Left kidney (tissue), 2 donors: ENCODE measurements around the gene FAM217A. TPM values are rescaled to one million over a fixed set of nuclear protein-coding genes. Genes with fewer than 3 reads are reported as not detected.

Experiments
- DNase-seq: peaks from one replicate; pipeline ENCODE4 v3.0.0-alpha.2; 2013
- polyA plus RNA-seq: library from polyadenylated mRNA; unstranded; fragments of 120-200 nt; gene quantifications from one replicate; pipeline ENCODE4 v1.2.1, GENCODE V29; 2013; ENCODE audit not compliant: insufficient read length

The FAM217A gene
- polyA plus RNA-seq, 1 donor, result 3.9 TPM

GRCh38 chr6:4021133-4021853 is 57.6 kb downstream of the FAM217A start:
- peak; percentile 96 for DNase-seq

- no peak for DNase-seq
Observed at GRCh38 chr6:4020822-4021132, 58.2 kb downstream of the FAM217A start.

DNA sequence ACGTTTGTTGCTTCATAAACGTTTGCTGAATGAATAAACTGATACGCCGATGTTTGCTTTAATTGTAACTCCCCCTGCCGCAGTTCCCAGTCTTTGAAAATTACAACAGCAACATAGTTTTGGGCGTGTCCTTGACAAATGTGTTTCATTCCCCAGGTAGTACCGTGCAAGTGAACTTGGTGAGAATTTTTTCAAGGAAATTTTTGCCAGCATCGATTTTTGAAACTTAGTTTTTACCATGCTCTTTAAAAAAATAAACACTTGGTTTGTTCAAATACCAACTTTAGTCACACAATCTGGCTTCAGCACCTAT is 60.1 kb downstream of the FAM217A start:
- DNase-seq, result no peak

Other genes with a start within 250 kb of the FAM217A start
- 9.3 TPM for gene FAM50B, start 229.8 kb downstream of the FAM217A start, polyA plus RNA-seq
- 103 TPM for gene ECI2, start 56.4 kb upstream of the FAM217A start, polyA plus RNA-seq